DND-41 (cell line): Measurements from ENCODE around the gene FOXA2.

Experiments
- EZH2 ChIP-seq: IDR thresholded peaks from 3 replicates; pipeline ENCODE4 v1.6.1; 2012; ENCODE audit warnings: borderline replicate concordance, low read depth, mild to moderate bottlenecking, moderate library complexity, low read length, inconsistent platforms; ENCODE audit not compliant: severe bottlenecking
- TF ChIP-seq, protein P1 (sequence below): IDR thresholded peaks from 2 replicates; pipeline ENCODE4 v1.5.1; 2012; ENCODE audit warnings: borderline replicate concordance, low read length, moderate library complexity, mild to moderate bottlenecking; ENCODE audit not compliant: poor library complexity, severe bottlenecking; ENCODE audit errors: extremely low read depth

DNA sequence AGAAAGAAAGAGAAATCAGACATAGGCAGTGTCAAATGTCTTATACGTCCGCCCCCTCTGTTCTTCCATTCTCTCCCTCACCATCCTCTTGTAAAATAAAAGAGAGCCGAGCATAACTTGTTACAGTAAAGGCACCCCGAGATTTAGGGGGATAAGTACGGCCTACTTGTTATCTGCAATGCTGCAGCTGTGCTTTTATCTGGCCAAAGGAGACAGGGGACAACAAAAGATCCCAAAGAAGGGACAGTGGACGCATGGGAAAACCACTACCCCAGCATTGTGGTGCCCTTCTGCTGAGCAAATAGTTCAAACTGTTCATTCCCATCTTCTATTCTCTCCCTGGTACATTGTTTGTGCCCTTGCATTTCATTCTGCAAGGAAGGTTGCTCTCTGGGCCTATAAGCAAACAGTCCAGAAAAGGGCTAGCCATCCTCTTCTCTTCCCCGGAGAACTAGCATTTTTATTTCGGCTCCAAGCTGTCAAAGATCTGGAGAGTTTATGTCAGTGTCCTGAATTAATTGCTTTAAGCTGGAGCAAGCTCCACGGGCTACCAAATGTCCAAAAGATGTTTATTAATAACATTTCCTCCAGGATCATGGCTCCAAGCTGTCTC lies 22.3 kb downstream of the FOXA2 start:
- TF ChIP-seq, protein P1, sequence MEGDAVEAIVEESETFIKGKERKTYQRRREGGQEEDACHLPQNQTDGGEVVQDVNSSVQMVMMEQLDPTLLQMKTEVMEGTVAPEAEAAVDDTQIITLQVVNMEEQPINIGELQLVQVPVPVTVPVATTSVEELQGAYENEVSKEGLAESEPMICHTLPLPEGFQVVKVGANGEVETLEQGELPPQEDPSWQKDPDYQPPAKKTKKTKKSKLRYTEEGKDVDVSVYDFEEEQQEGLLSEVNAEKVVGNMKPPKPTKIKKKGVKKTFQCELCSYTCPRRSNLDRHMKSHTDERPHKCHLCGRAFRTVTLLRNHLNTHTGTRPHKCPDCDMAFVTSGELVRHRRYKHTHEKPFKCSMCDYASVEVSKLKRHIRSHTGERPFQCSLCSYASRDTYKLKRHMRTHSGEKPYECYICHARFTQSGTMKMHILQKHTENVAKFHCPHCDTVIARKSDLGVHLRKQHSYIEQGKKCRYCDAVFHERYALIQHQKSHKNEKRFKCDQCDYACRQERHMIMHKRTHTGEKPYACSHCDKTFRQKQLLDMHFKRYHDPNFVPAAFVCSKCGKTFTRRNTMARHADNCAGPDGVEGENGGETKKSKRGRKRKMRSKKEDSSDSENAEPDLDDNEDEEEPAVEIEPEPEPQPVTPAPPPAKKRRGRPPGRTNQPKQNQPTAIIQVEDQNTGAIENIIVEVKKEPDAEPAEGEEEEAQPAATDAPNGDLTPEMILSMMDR = no peak
- TF ChIP-seq EZH2 = no peak
